Subcutaneous adipose tissue (tissue), 4 donors: ENCODE data around the gene ZNF576. TPM values are rescaled to one million over a fixed set of nuclear protein-coding genes. Genes with fewer than 3 reads are reported as not detected.

Experiments used
- CTCF ChIP-seq: fragments of 450-650 bp; IDR thresholded peaks from one replicate; pipeline ENCODE4 v1.5.1; 2016; ENCODE audit warnings: low read depth, mild to moderate bottlenecking, control low read depth, antibody characterized with exemption, moderate library complexity
- total RNA-seq, 4 donors: library from RNA; depleted of rRNA; stranded (reverse); fragments of >200 nt; gene quantifications; one replicate each; pipeline ENCODE4 v1.1.0, GENCODE V29; 2016

ZNF576 gene
- total RNA-seq = 10 to 100 TPM in 2 of 4 donors, 1 to 10 TPM in 2; 4.1 to 11.6 (median 9.4) TPM

GRCh38 chr19:43595999-43596841 lies at the start of gene ZNF576, which contains the start of gene IRGQ:
Gene ZNF576 (plus strand): TSS chr19:43596595. CDS start chr19:43597109, 514 bp downstream.
Gene IRGQ (minus strand): TSS chr19:43596134. CDS start chr19:43595338, 796 bp downstream.
- no peak for TF ChIP-seq CTCF

GRCh38 chr19:43548706-43549105 lies 47.7 kb upstream of the ZNF576 start:
- TF ChIP-seq CTCF = no peak

- no peak for TF ChIP-seq CTCF
Measured at GRCh38 chr19:43551399-43552197, 44.8 kb upstream of the ZNF576 start.

GRCh38 chr19:43552198-43552450 lies 44.3 kb upstream of the ZNF576 start:
- TF ChIP-seq CTCF = no peak

GRCh38 chr19:43552616-43553015 lies 43.8 kb upstream of the ZNF576 start:
- no peak for TF ChIP-seq CTCF

GRCh38 chr19:43553656-43554055 lies 42.7 kb upstream of the ZNF576 start:
- no peak for TF ChIP-seq CTCF

- no peak for TF ChIP-seq CTCF
Measured at GRCh38 chr19:43554317-43554895, 42.0 kb upstream of the ZNF576 start.
